IMR-90 (cell line): ENCODE data around the gene DZIP1L. TPM values are rescaled to one million over a fixed set of nuclear protein-coding genes. Genes with fewer than 3 reads are reported as not detected.

ENCODE experiments used
- ATAC-seq: fragments of 200-7000 bp; cut with Tn5 transposase; 2 replicates; pipeline ENCODE4 v1.9.1; 2020; ENCODE audit warnings: low read depth, mild to moderate bottlenecking, moderate library complexity
- BruUV-seq: library from RNA; stranded (reverse); fragments of 400-500 nt; replicated peaks from 2 replicates; lab custom pipeline; 2021; lab: Mats Ljungman, UMichigan
- CTCF ChIA-PET: fragments of 300-600 bp; formaldehyde crosslinking; extraction: SDS; loops from one replicate; lab custom pipeline; 2021; ENCODE audit warnings: antibody characterized with exemption; lab: Yijun Ruan, JAX
- POLR2A ChIA-PET: fragments of 300-600 bp; sonication (Branson Sonifier 250); formaldehyde crosslinking; loops from one replicate; lab custom pipeline; 2022; ENCODE audit warnings: antibody characterized with exemption; ENCODE audit not compliant: unreplicated experiment; lab: Charles Lee
- DNase-seq: peaks from one replicate; pipeline ENCODE4 v3.0.0; 2013
- H2AFZ ChIP-seq: replicated peaks from 2 replicates; pipeline ENCODE3; 2013; ENCODE audit warnings: low read length, mild to moderate bottlenecking; ENCODE audit not compliant: poor library complexity
- H2AK5ac ChIP-seq: 2 replicates; pipeline ENCODE4 v1.6.1; 2013; ENCODE audit warnings: low read depth, low read length, inconsistent platforms
- H2AK9ac ChIP-seq: replicated peaks from 2 replicates; pipeline ENCODE3; 2013; ENCODE audit warnings: mild to moderate bottlenecking, low read depth, low read length, moderate library complexity; ENCODE audit not compliant: poor library complexity
- H2BK120ac ChIP-seq: 2 replicates; pipeline ENCODE4 v1.6.1; 2013; ENCODE audit warnings: low read depth, low read length, inconsistent platforms
- H2BK15ac ChIP-seq: 3 replicates; pipeline ENCODE4 v1.6.1; 2013; ENCODE audit warnings: low read depth, low read length, inconsistent platforms
- H2BK20ac ChIP-seq: 2 replicates; pipeline ENCODE4 v1.6.1; 2013; ENCODE audit warnings: low read depth, mild to moderate bottlenecking, inconsistent platforms, low read length, moderate library complexity
- H2BK5ac ChIP-seq: 2 replicates; pipeline ENCODE4 v1.6.1; 2013; ENCODE audit warnings: mild to moderate bottlenecking, low read depth, low read length, inconsistent platforms; ENCODE audit not compliant: poor library complexity, severe bottlenecking
- H3K14ac ChIP-seq: replicated peaks from 2 replicates; pipeline ENCODE4 v1.6.1; 2013; ENCODE audit warnings: low read depth, low read length, inconsistent platforms
- H3K18ac ChIP-seq: 2 replicates; pipeline ENCODE4 v1.6.1; 2013; ENCODE audit warnings: low read depth, low read length, control low read depth
- H3K23ac ChIP-seq: 2 replicates; pipeline ENCODE4 v1.6.1; 2013; ENCODE audit warnings: low read depth, low read length, inconsistent platforms
- H3K27ac ChIP-seq: 2 replicates; pipeline ENCODE4 v1.5.1; 2013; ENCODE audit warnings: mild to moderate bottlenecking, control low read depth, low read length; ENCODE audit not compliant: insufficient read depth
- H3K27me3 ChIP-seq: 2 replicates; pipeline ENCODE4 v1.6.1; 2013; ENCODE audit warnings: low read length; ENCODE audit not compliant: control insufficient read depth, insufficient read depth
- H3K36me3 ChIP-seq: 2 replicates; pipeline ENCODE4 v1.6.1; 2013; ENCODE audit warnings: low read length, mixed read lengths; ENCODE audit not compliant: control insufficient read depth, insufficient read depth
- H3K4ac ChIP-seq: 2 replicates; pipeline ENCODE4 v1.6.1; 2013; ENCODE audit warnings: low read depth, low read length, inconsistent platforms
- H3K4me1 ChIP-seq: 2 replicates; pipeline ENCODE4 v1.6.1; 2013; ENCODE audit warnings: low read length, mixed read lengths; ENCODE audit not compliant: control insufficient read depth, insufficient read depth
- H3K4me2 ChIP-seq: 2 replicates; pipeline ENCODE4 v1.6.1; 2013; ENCODE audit warnings: low read depth, mild to moderate bottlenecking, control low read depth, low read length, moderate library complexity
- H3K4me3 ChIP-seq: 2 replicates; pipeline ENCODE4 v1.5.1; 2013; ENCODE audit warnings: low read depth, mild to moderate bottlenecking, control low read depth, low read length, moderate library complexity; ENCODE audit not compliant: insufficient read depth
- H3K56ac ChIP-seq: 2 replicates; pipeline ENCODE4 v1.6.1; 2013; ENCODE audit warnings: low read length, inconsistent platforms; ENCODE audit not compliant: insufficient read depth; ENCODE audit errors: extremely low read depth
- H3K79me1 ChIP-seq, 2 experiments: 2 replicates each; pipeline ENCODE4 v1.6.1; 2013; ENCODE audit warnings: low read length in 2 of 2, inconsistent platforms in 1 of 2, low read depth in 1 of 2
- H3K9ac ChIP-seq: 2 replicates; pipeline ENCODE4 v1.6.1; 2013; ENCODE audit warnings: low read depth, low read length, control low read depth
- H3K9me1 ChIP-seq: 2 replicates; pipeline ENCODE4 v1.6.1; 2013; ENCODE audit warnings: low read length, inconsistent platforms; ENCODE audit not compliant: insufficient read depth
- H3K9me3 ChIP-seq: 2 replicates; pipeline ENCODE4 v1.6.1; 2013; ENCODE audit warnings: low read length; ENCODE audit not compliant: control insufficient read depth, insufficient read depth
- H4K20me1 ChIP-seq: 2 replicates; pipeline ENCODE4 v1.6.1; 2013; ENCODE audit warnings: low read length, inconsistent platforms; ENCODE audit not compliant: insufficient read depth
- H4K5ac ChIP-seq: 2 replicates; pipeline ENCODE4 v1.6.1; 2013; ENCODE audit warnings: mild to moderate bottlenecking, low read depth, low read length, control low read depth
- H4K8ac ChIP-seq, 2 experiments: 2 replicates each; pipeline ENCODE4 v1.6.1; 2013; ENCODE audit warnings: low read depth in 2 of 2, low read length in 2 of 2, control low read depth in 1 of 2, inconsistent platforms in 1 of 2
- H4K91ac ChIP-seq: 2 replicates; pipeline ENCODE4 v1.6.1; 2013; ENCODE audit warnings: low read depth, low read length, inconsistent platforms; ENCODE audit not compliant: insufficient read depth
- BHLHE40 ChIP-seq: fragments of 150-350 bp; IDR thresholded peaks from 2 replicates; pipeline ENCODE4 v1.6.1; 2016; ENCODE audit warnings: mild to moderate bottlenecking, low read depth, low read length
- CEBPB ChIP-seq: IDR thresholded peaks from 2 replicates; pipeline ENCODE4 v1.6.1; 2012; ENCODE audit warnings: low read depth, low read length, improper control_type of control experiment
- FOS ChIP-seq: fragments of 150-350 bp; IDR thresholded peaks from 2 replicates; pipeline ENCODE4 v1.6.1; 2016; ENCODE audit warnings: low read depth, low read length
- MAFK ChIP-seq: IDR thresholded peaks from 2 replicates; pipeline ENCODE4 v1.6.1; 2012; ENCODE audit warnings: low read depth, low read length, improper control_type of control experiment
- MXI1 ChIP-seq: IDR thresholded peaks from 2 replicates; pipeline ENCODE4 v1.6.1; 2012; ENCODE audit warnings: low read depth, mild to moderate bottlenecking, low read length, moderate library complexity, borderline replicate concordance
- NFE2L2 ChIP-seq: fragments of 150-350 bp; IDR thresholded peaks from 2 replicates; pipeline ENCODE4 v1.6.1; 2016; ENCODE audit warnings: low read depth, mild to moderate bottlenecking, low read length
- RFX5 ChIP-seq: IDR thresholded peaks from 2 replicates; pipeline ENCODE4 v1.8.0; 2012; ENCODE audit warnings: low read depth, mild to moderate bottlenecking, low read length, moderate library complexity
- SMC3 ChIP-seq: fragments of 150-350 bp; IDR thresholded peaks from 2 replicates; pipeline ENCODE4 v1.6.1; 2016; ENCODE audit warnings: low read depth, mild to moderate bottlenecking, antibody characterized with exemption, low read length, moderate library complexity
- USF2 ChIP-seq: fragments of 150-350 bp; IDR thresholded peaks from 2 replicates; pipeline ENCODE4 v1.6.1; 2017; ENCODE audit warnings: mild to moderate bottlenecking, antibody characterized with exemption, low read length, low read depth
- WGBS, 2 experiments: methylation state at CpG; one replicate each; pipeline versions ENCODE4 v1.1.5 to v1.1.7; 2013; ENCODE audit warnings: missing lambda C conversion rate in 2 of 2; ENCODE audit not compliant: insufficient read length in 1 of 2; ENCODE audit errors: extremely low coverage in 2 of 2; 5-methylcytosine and 5-hydroxymethylcytosine counted together
- dilution Hi-C: fragments of 300-500 bp; cut with HindIII; formaldehyde crosslinking; loops from one replicate; pipeline ENCODE4 v1.14.3; 2018; ENCODE audit warnings: low sequenced_read_pairs; ENCODE audit not compliant: unreplicated experiment
- in situ Hi-C: fragments of 300-500 bp; cut with MboI; formaldehyde crosslinking; loops from 3 replicates; pipeline ENCODE4 v1.14.3; 2019; ENCODE audit warnings: low sequenced_read_pairs, inconsistent platforms, mixed read lengths
- intact Hi-C: fragments of 100-400 bp; cut with micrococcal nuclease; formaldehyde crosslinking; loops from 2 replicates; pipeline ENCODE4 v1.10.0; 2022
- polyA plus RNA-seq, 3 experiments: library from polyadenylated mRNA; depleted of rRNA; stranded (reverse); fragments of >200 nt; gene quantifications; 2 replicates each; pipeline ENCODE4 v1.2.3, GENCODE V29; 2012; ENCODE audit warnings: low replicate concordance in 1 of 3
- total RNA-seq: library from RNA; depleted of rRNA; stranded (reverse); fragments of >200 nt; gene quantifications from 2 replicates; pipeline ENCODE4 v1.2.3, GENCODE V29; 2012

The DZIP1L gene
- total and polyA plus RNA-seq, 2 of the 4 experiments (the other 2 are of a cell fraction), result 12.9 to 14.7 TPM

GRCh38 chr3:138023754-138024153 lies 91.7 kb downstream of the DZIP1L start:
- whole genome bisulfite sequencing, 2 experiments, result no CpG with 5 or more reads among the region's 4 CpGs

More at GRCh38 chr3:138023754-138024153, 91.7 kb downstream of the DZIP1L start:
- no peak overlapping the region for H2AFZ ChIP-seq
- no peak overlapping the region for H3K14ac ChIP-seq
- H3K9ac ChIP-seq, result no peak overlapping the region
- H3K18ac ChIP-seq, result no peak overlapping the region
- H2BK5ac ChIP-seq, result no peak overlapping the region
- no peaks in the 10 kb centered on the region for H3K4me1 ChIP-seq
- no TSS peak for BruUV-seq
- no peak overlapping the region for H2BK20ac ChIP-seq
- no peak overlapping the region for H3K4me2 ChIP-seq
- dilution Hi-C loops, result no loop called here
- no peaks in the 10 kb centered on the region for H3K79me1 ChIP-seq
- no peak overlapping the region for H3K23ac ChIP-seq
- POLR2A ChIA-PET, result interaction anchor here (0.6 kb wide), 1 partner anchor 248 kb away, joined by 5 read pairs; no protein-coding TSS in a partner anchor
- no peak overlapping the region for H2AK5ac ChIP-seq
- peaks cover 5% of the 10 kb centered on the region; the same call in 1 of the 2 replicates for H3K9me1 ChIP-seq
- no peak overlapping the region for H2BK120ac ChIP-seq
- no peaks in the 10 kb centered on the region for H3K9me3 ChIP-seq
- H3K36me3 ChIP-seq, result no peaks in the 10 kb centered on the region
- H4K91ac ChIP-seq, result no peak overlapping the region
- CTCF ChIA-PET, result interaction anchor here (0.9 to 1.1 kb wide), 3 partner anchors 10 to 16 kb away, joined by 3 to 5 read pairs (median 3); no protein-coding TSS in a partner anchor
- no peak overlapping the region for H4K8ac ChIP-seq
- H3K56ac ChIP-seq, result no peak overlapping the region
- no peak overlapping the region for H2BK15ac ChIP-seq
- H3K27ac ChIP-seq, result no peak overlapping the region
- in situ Hi-C loops, result no loop called here
- no peaks in the 10 kb centered on the region for H4K20me1 ChIP-seq
- DNase-seq, result no peak
- H4K5ac ChIP-seq, result no peak overlapping the region
- H3K27me3 ChIP-seq, result no peaks in the 10 kb centered on the region
- TF ChIP-seq FOS, result no peak
- no peak for TF ChIP-seq MAFK
- TF ChIP-seq MXI1, result no peak
- TF ChIP-seq SMC3, result no peak
- no peak for TF ChIP-seq NFE2L2
- TF ChIP-seq BHLHE40, result no peak
- no peak for TF ChIP-seq CEBPB
- no peak for TF ChIP-seq USF2
- TF ChIP-seq RFX5, result no peak
- no peak overlapping the region for H3K4me3 ChIP-seq
- H2AK9ac ChIP-seq, result peak overlapping the region; percentile 67
- H3K4ac ChIP-seq, result no peak overlapping the region
- ATAC-seq, result no peak
- intact Hi-C loops, result no loop called here
